HFFc6 (cell line): ENCODE measurements around the gene PRKG1. TPM values are rescaled to one million over a fixed set of nuclear protein-coding genes. Genes with fewer than 3 reads are reported as not detected.
A peak's percentile ranks its signal among the peaks of the same experiment; 100 is the strongest.

Experiments
- DNase-seq: peaks from one replicate; pipeline ENCODE4 v3.0.0-alpha.2; 2018
- H3K27ac Mint-ChIP-seq: 2 replicates; pipeline ENCODE4 v1.8.0; 2020; ENCODE audit warnings: mild to moderate bottlenecking, mixed read lengths
- H3K27me3 Mint-ChIP-seq: 2 replicates; pipeline ENCODE4 v1.8.0; 2021; ENCODE audit warnings: mild to moderate bottlenecking, moderate library complexity, mixed read lengths; ENCODE audit not compliant: insufficient read depth
- H3K36me3 Mint-ChIP-seq: 2 replicates; pipeline ENCODE4 v1.8.0; 2021; ENCODE audit warnings: low read depth, mixed read lengths
- H3K4me1 Mint-ChIP-seq: 2 replicates; pipeline ENCODE4 v1.8.0; 2020; ENCODE audit warnings: low read depth, mixed read lengths
- H3K4me3 Mint-ChIP-seq: 2 replicates; pipeline ENCODE4 v1.8.0; 2020; ENCODE audit warnings: mild to moderate bottlenecking, moderate library complexity, mixed read lengths
- H3K9me3 Mint-ChIP-seq: 2 replicates; pipeline ENCODE4 v1.8.0; 2020; ENCODE audit warnings: mild to moderate bottlenecking, mixed read lengths
- total RNA-seq, 6 experiments: library from RNA; stranded (reverse); fragmentation: NEBNext Ultra II Directional; extraction: Animal tissue kit (Norgen Biotek cat#: 25700); gene quantifications; 2 replicates in 1 of 6; 3 replicates in 5 of 6; pipeline ENCODE4 v1.2.3, GENCODE V29; 2021
- TF ChIP-seq, protein P1 (sequence below): fragments of 200-600 bp; sonication (generic); IDR thresholded peaks from 2 replicates; pipeline ENCODE4 v1.5.0; 2021; ENCODE audit warnings: antibody characterized with exemption, mild to moderate bottlenecking

PRKG1 gene
- total RNA-seq, 6 experiments from 2014 or later: 9.3 to 10.1 (median 9.8) TPM

DNA sequence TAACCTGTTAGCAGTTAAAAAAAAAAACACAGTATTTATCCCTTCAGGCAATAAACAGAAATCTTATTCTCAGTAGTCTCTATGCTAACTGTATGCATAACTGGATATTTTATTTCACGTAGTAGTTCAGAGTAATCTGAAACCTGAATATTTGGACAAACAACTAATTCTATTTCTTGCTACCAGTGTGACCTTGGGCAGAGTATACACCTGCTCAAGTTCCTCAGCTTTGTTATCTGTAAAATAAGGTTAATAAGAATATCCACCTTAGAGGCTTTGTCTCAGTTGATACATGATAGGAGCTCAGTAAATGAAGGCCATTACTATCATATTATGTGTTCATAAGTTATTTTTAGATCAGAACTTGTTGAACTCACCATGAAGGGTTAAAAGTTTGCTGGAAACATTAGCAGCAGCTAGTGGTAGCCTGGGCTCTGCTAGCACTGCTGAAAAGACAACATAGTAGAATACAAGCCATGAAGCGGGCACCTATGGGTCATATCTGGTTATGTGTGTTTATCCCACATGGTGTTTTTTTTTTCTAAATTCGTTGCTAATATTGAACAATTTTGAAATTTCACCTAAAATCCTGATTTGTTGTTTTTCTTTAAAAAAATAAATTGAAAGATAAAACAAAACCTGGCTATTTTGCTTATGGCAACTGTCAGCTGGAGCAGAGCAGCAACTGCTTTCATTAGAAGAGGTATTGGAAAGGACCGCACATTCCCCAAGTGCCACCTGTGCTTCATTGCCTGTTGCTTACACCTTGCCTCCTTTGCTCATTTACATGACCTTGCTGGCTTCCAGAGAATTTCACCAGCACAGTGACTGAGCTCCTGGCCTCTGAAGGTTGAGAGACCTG is 303.0 kb downstream of the PRKG1 start:
- H3K27me3 Mint-ChIP-seq: no peaks in the 10 kb centered on the region
- peaks cover 36% of the 10 kb centered on the region for H3K4me1 Mint-ChIP-seq
- H3K9me3 Mint-ChIP-seq: no peaks in the 10 kb centered on the region
- no peak for DNase-seq
- no peak overlapping the region for H3K4me3 Mint-ChIP-seq
- H3K36me3 Mint-ChIP-seq: no peaks in the 10 kb centered on the region
- H3K27ac Mint-ChIP-seq: peak overlapping the region; percentile 67; the same call in 1 of the 2 replicates
- TF ChIP-seq, protein P1, sequence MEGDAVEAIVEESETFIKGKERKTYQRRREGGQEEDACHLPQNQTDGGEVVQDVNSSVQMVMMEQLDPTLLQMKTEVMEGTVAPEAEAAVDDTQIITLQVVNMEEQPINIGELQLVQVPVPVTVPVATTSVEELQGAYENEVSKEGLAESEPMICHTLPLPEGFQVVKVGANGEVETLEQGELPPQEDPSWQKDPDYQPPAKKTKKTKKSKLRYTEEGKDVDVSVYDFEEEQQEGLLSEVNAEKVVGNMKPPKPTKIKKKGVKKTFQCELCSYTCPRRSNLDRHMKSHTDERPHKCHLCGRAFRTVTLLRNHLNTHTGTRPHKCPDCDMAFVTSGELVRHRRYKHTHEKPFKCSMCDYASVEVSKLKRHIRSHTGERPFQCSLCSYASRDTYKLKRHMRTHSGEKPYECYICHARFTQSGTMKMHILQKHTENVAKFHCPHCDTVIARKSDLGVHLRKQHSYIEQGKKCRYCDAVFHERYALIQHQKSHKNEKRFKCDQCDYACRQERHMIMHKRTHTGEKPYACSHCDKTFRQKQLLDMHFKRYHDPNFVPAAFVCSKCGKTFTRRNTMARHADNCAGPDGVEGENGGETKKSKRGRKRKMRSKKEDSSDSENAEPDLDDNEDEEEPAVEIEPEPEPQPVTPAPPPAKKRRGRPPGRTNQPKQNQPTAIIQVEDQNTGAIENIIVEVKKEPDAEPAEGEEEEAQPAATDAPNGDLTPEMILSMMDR: no peak

GRCh38 chr10:51377932-51378599 is 303.8 kb downstream of the PRKG1 start:
- no peaks in the 10 kb centered on the region for H3K9me3 Mint-ChIP-seq
- no peaks in the 10 kb centered on the region for H3K36me3 Mint-ChIP-seq
- no peak overlapping the region for H3K4me3 Mint-ChIP-seq
- TF ChIP-seq, protein P1: no peak
- H3K27ac Mint-ChIP-seq: peak overlapping the region; percentile 67; the same call in 1 of the 2 replicates
- H3K4me1 Mint-ChIP-seq: peaks cover 42% of the 10 kb centered on the region
- DNase-seq: peak; percentile 25
- H3K27me3 Mint-ChIP-seq: no peaks in the 10 kb centered on the region

DNA sequence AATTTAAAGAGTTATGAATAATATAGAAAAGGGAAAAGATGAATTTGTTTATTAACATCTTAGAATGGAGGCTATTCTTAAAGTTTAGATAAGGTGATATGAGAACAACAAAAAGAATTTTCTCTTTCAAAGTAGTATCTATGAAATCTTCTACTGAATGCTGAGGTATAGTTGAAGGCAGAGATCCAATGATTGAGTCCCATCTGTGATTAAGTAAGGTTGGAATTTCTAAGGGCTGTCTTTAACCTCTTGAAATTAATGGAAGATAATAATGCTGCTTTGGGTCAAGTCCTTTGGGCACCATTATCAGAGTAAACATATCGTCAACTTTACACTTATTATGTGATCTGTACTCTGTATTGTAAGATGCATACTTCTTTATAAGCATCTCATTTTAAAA is 307.9 kb downstream of the PRKG1 start:
- Mint-ChIP-seq H3K4me3 (peak overlapping the region; percentile 61; the same call in 1 of the 2 replicates), H3K27me3 (no peaks in the 10 kb centered on the region), H3K27ac (peak overlapping the region; percentile 77), H3K9me3 (no peaks in the 10 kb centered on the region), H3K4me1 (peaks cover 62% of the 10 kb centered on the region), H3K36me3 (no peaks in the 10 kb centered on the region; the same call in 1 of the 2 replicates)
- TF ChIP-seq, protein P1: no peak
- no peak for DNase-seq

DNA sequence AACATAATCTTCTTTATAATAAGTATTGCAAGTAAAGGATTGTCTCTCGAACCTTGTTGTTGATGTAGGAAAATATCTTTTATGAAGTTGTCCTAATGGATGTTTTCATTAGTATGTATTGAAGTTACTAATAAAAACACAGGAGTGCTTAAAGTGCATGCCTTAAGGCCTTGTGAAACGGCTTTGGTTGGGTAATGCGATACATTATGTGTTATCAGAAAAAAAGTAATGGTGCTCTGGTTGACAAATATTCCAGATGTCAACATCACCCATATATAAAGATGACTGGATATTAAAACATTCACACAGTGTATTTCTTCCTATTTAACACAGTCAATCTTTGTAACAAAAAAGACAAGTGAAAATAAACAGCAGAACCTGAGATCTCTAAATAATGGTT is 310.7 kb downstream of the PRKG1 start:
- H3K9me3 Mint-ChIP-seq: no peaks in the 10 kb centered on the region
- no peaks in the 10 kb centered on the region; the same call in 1 of the 2 replicates for H3K36me3 Mint-ChIP-seq
- H3K27ac Mint-ChIP-seq: no peak overlapping the region
- H3K27me3 Mint-ChIP-seq: no peaks in the 10 kb centered on the region
- H3K4me3 Mint-ChIP-seq: no peak overlapping the region
- TF ChIP-seq, protein P1: no peak
- DNase-seq: no peak
- peaks cover 62% of the 10 kb centered on the region for H3K4me1 Mint-ChIP-seq

DNA sequence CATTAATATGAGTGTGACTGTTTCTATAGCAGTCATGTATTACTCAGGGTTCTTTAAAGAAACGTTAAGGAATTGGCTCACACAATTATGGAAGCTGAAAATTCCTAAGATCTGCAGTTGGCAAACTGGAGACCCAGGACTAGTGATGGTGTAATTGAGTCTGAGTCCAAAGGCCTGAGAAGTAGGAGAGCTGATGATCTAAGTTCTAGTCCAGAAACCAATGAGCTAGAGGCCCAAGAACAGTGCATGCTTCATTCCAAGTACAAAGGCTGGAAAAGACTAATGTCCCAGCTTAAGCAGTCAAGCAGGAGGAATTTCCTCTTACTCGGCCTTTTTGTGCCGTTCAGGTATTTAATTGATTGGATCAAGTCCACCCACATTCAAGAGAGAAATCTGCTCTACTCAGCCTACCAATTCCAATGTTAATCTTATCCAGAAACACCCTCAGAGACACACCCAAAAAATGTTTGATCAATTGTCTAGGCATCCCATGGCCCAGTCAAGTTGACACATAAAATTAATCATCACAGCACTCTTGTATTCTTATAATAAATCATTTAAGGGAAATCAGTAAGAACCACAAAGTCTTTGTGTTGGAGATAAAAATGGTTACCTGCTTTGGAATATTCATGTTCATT is 312.1 kb downstream of the PRKG1 start:
- peak; percentile 23 for DNase-seq

More for the DNA sequence above, 312.1 kb downstream of the PRKG1 start:
- H3K36me3 Mint-ChIP-seq: no peaks in the 10 kb centered on the region; the same call in 1 of the 2 replicates
- H3K4me1 Mint-ChIP-seq: peaks cover 67% of the 10 kb centered on the region
- peak overlapping the region; percentile 47 for H3K27ac Mint-ChIP-seq
- TF ChIP-seq, protein P1: no peak
- H3K9me3 Mint-ChIP-seq: no peaks in the 10 kb centered on the region
- H3K4me3 Mint-ChIP-seq: 0 out of 2 replicates have a peak overlapping the region, but pooled peaks have one; percentile 7
- no peaks in the 10 kb centered on the region for H3K27me3 Mint-ChIP-seq
